Measurements from ENCODE around the gene TMC6.

GRCh38 chr17:78166416-78166815 is 37.9 kb upstream of the TMC6 start:
- no peak for TF ChIP-seq EZH2 (IDR thresholded peaks at IDR 0.05)
- no peak for TF ChIP-seq CTCF (IDR thresholded peaks at IDR 0.05)
- TF ChIP-seq EZH2phosphoT487 (IDR thresholded peaks at IDR 0.05), result no peak

Data from neural progenitor cell (in vitro differentiated cells).